Gastroesophageal sphincter (tissue), 3 donors: ENCODE measurements around the gene ADAMTS12.

Experiments
- EP300 ChIP-seq: sonication (generic); formaldehyde crosslinking; IDR thresholded peaks from one replicate; pipeline ENCODE4 v1.6.1; 2017; ENCODE audit warnings: antibody characterized with exemption, mild to moderate bottlenecking
- POLR2A ChIP-seq, 2 donors: fragments of 450-650 bp; IDR thresholded peaks; one replicate each; pipeline ENCODE4 v1.6.1; 2017; ENCODE audit warnings: antibody characterized with exemption in 2 of 2, mild to moderate bottlenecking in 2 of 2, moderate library complexity in 1 of 2
- TF ChIP-seq, protein P1 (sequence below), 4 experiments: fragments of 200-600 bp in 2 of 4; fragments of 450-650 bp in 2 of 4; sonication (generic) in 1 of 4; IDR thresholded peaks; one replicate each; pipeline ENCODE4 v1.5.1; 2017 to 2019; ENCODE audit warnings: antibody characterized with exemption in 4 of 4, mild to moderate bottlenecking in 2 of 4, moderate library complexity in 2 of 4

DNA sequence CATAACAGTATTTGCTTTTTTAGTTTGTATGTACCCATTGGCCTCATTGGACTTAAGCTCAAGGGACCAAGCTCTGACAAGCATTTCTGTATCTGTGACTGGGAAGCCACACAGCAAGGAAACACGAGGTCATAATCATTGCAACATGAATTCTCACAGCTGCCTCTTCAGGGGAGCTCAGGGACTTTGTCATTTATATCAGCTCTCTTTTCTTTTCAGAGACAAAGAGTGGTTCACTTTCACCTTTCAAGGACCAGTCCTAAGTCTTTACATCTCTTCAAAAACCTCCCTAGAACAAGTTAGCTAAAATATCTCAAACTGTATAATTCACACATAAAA is 58.6 kb downstream of the ADAMTS12 start:
- TF ChIP-seq, protein P1, sequence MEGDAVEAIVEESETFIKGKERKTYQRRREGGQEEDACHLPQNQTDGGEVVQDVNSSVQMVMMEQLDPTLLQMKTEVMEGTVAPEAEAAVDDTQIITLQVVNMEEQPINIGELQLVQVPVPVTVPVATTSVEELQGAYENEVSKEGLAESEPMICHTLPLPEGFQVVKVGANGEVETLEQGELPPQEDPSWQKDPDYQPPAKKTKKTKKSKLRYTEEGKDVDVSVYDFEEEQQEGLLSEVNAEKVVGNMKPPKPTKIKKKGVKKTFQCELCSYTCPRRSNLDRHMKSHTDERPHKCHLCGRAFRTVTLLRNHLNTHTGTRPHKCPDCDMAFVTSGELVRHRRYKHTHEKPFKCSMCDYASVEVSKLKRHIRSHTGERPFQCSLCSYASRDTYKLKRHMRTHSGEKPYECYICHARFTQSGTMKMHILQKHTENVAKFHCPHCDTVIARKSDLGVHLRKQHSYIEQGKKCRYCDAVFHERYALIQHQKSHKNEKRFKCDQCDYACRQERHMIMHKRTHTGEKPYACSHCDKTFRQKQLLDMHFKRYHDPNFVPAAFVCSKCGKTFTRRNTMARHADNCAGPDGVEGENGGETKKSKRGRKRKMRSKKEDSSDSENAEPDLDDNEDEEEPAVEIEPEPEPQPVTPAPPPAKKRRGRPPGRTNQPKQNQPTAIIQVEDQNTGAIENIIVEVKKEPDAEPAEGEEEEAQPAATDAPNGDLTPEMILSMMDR (IDR thresholded peaks at IDR 0.05): no peak
- TF ChIP-seq EP300 (no peak), POLR2A (IDR thresholded peaks at IDR 0.05) (no peak)
